Activated naive CD4-positive, alpha-beta T cell treated with anti-CD3 and anti-CD28 coated beads, Interleukin-2, amount 50 U/mL, for 24 hours (primary cell): Measurements from ENCODE around the gene OR9Q2.

Experiments used
- H3K27ac Mint-ChIP-seq: one replicate; pipeline ENCODE4 v1.8.0; 2021; ENCODE audit warnings: mild to moderate bottlenecking, mixed read lengths
- H3K27me3 Mint-ChIP-seq: one replicate; pipeline ENCODE4 v1.8.0; 2021; ENCODE audit warnings: mixed read lengths
- H3K36me3 Mint-ChIP-seq: one replicate; pipeline ENCODE4 v1.8.0; 2021; ENCODE audit warnings: mixed read lengths
- H3K4me1 Mint-ChIP-seq: one replicate; pipeline ENCODE4 v1.8.0; 2021; ENCODE audit warnings: mixed read lengths
- H3K4me3 Mint-ChIP-seq: one replicate; pipeline ENCODE4 v1.8.0; 2021; ENCODE audit warnings: mild to moderate bottlenecking, mixed read lengths
- H3K9me3 Mint-ChIP-seq: one replicate; pipeline ENCODE4 v1.8.0; 2021; ENCODE audit warnings: mixed read lengths

The OR9Q2 gene

DNA sequence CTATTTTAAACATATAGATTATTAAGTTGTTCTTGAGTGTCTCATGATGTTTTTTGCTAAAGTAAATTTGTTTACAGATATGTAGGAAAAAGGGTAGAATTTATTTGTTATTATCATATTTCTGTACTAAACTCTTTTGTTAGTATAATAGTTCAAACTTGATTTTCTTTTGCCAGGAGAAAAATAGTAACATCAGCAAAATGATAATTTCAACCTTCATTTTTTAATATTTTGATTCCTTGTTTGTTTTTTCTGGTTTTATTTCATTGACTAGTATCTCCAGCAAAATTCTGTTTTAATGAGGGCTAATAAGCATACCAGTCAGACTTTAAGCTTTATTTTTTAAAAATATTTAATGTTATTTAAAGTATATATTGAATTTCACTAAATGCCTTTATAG lies 27.6 kb downstream of the OR9Q2 start:
- H3K36me3 Mint-ChIP-seq, result no peaks in the 10 kb centered on the region
- no peak overlapping the region for H3K27ac Mint-ChIP-seq
- no peak overlapping the region for H3K4me3 Mint-ChIP-seq
- H3K27me3 Mint-ChIP-seq, result no peaks in the 10 kb centered on the region
- no peaks in the 10 kb centered on the region for H3K9me3 Mint-ChIP-seq
- H3K4me1 Mint-ChIP-seq, result no peaks in the 10 kb centered on the region

- H3K4me3 Mint-ChIP-seq, result no peak overlapping the region
- no peaks in the 10 kb centered on the region for H3K9me3 Mint-ChIP-seq
- H3K36me3 Mint-ChIP-seq, result no peaks in the 10 kb centered on the region
- peaks cover 2% of the 10 kb centered on the region for H3K27me3 Mint-ChIP-seq
- H3K4me1 Mint-ChIP-seq, result no peaks in the 10 kb centered on the region
- H3K27ac Mint-ChIP-seq, result no peak overlapping the region
These were observed 33.9 kb downstream of the OR9Q2 start for GRCh38 chr11:58222721-58223120.

DNA sequence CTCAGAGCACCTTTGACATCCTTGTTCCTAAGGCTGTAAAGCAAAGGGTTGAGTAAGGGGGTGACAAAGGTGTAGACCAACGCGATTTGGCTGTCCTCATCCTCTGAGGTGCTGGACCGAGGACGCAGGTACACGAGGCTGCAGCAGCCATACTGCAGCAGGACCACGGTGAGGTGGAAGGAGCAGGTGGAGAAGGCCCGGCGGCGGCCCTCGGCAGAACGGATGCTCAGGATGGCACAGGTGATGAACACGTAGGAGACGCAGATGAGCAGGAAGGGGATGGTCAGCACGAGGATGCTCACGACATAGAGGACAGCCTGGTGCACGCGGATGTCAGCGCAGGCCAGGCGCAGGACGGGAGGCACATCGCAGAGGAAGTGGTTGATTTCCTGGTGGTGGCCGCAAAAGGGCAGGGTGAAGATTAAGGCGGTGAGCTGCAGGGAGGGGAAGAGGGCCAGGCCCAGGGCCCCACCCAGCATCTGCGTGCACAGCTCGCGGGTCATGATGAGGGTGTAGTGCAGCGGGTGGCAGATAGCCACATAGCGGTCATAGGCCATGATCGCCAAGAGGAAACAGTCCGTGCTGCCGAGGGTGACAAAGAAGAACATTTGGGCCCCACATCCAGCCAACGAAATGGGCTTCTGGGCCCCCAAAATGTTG lies 39.2 kb downstream of the OR9Q2 start:
- no peak overlapping the region for H3K27ac Mint-ChIP-seq
- H3K36me3 Mint-ChIP-seq, result no peaks in the 10 kb centered on the region
- no peak overlapping the region for H3K4me3 Mint-ChIP-seq
- H3K4me1 Mint-ChIP-seq, result no peaks in the 10 kb centered on the region
- peaks cover 4% of the 10 kb centered on the region for H3K27me3 Mint-ChIP-seq
- H3K9me3 Mint-ChIP-seq, result no peaks in the 10 kb centered on the region
